Stimulated activated effector memory CD8-positive, alpha-beta T cell treated with anti-CD3 and anti-CD28 coated beads, Interleukin-12 subunit alpha, Interleukin-12 subunit beta, amount 100 ng/mL, for 72 hours (primary cell): ENCODE results near the gene PZP.
"Not testable (repeated sequence)": the region's sequence is repeated elsewhere in the genome, so short reads cannot be mapped to it uniquely, and the experiment has no call there.

ENCODE experiments used
- ATAC-seq: fragments of 150-1000 bp; cut with Tn5 transposase; 2 replicates; pipeline ENCODE4 v1.10.0; 2021
- DNase-seq, 2 donors: peaks; one replicate each; pipeline ENCODE4 v3.0.0; 2021 to 2022; ENCODE audit warnings: low spot score in 2 of 2
- H3K27ac Mint-ChIP-seq: one replicate; pipeline ENCODE4 v1.8.0; 2022; ENCODE audit warnings: mild to moderate bottlenecking, mixed read lengths
- H3K36me3 Mint-ChIP-seq: one replicate; pipeline ENCODE4 v1.8.0; 2022; ENCODE audit warnings: mild to moderate bottlenecking, mixed read lengths
- H3K4me1 Mint-ChIP-seq: one replicate; pipeline ENCODE4 v1.8.0; 2022; ENCODE audit warnings: mixed read lengths
- H3K4me3 Mint-ChIP-seq: one replicate; pipeline ENCODE4 v1.8.0; 2022; ENCODE audit warnings: mild to moderate bottlenecking, mixed read lengths
- H3K9me3 Mint-ChIP-seq: one replicate; pipeline ENCODE4 v1.8.0; 2022; ENCODE audit warnings: mixed read lengths

PZP gene

GRCh38 chr12:9144730-9145106 is 63.5 kb downstream of the PZP start:
- no peak overlapping the region for H3K4me3 Mint-ChIP-seq

GRCh38 chr12:9143929-9144729 is 64.1 kb downstream of the PZP start:
- ATAC-seq (no peak), DNase-seq (no peak)
- peaks cover 51% of the 10 kb centered on the region for H3K4me1 Mint-ChIP-seq
- no peaks in the 10 kb centered on the region for H3K36me3 Mint-ChIP-seq
- H3K9me3 Mint-ChIP-seq, result peaks cover 24% of the 10 kb centered on the region
- no peak overlapping the region for H3K4me3 Mint-ChIP-seq
- peak overlapping the region; percentile 69 for H3K27ac Mint-ChIP-seq

More at GRCh38 chr12:9144730-9145106, 63.5 kb downstream of the PZP start:
- no peaks in the 10 kb centered on the region for H3K36me3 Mint-ChIP-seq
- DNase-seq (no peak), ATAC-seq (no peak)
- H3K27ac Mint-ChIP-seq, result peak overlapping the region; percentile 69
- H3K4me1 Mint-ChIP-seq, result peaks cover 45% of the 10 kb centered on the region
- peaks cover 24% of the 10 kb centered on the region for H3K9me3 Mint-ChIP-seq

- no peak for ATAC-seq
- peaks cover 51% of the 10 kb centered on the region for H3K4me1 Mint-ChIP-seq
- peaks cover 24% of the 10 kb centered on the region for H3K9me3 Mint-ChIP-seq
- no peak for DNase-seq
- H3K4me3 Mint-ChIP-seq, result no peak overlapping the region
- peak overlapping the region; percentile 58 for H3K27ac Mint-ChIP-seq
- H3K36me3 Mint-ChIP-seq, result no peaks in the 10 kb centered on the region
Measured at GRCh38 chr12:9143137-9143536, 65.1 kb downstream of the PZP start.

- peaks cover 11% of the 10 kb centered on the region for H3K9me3 Mint-ChIP-seq
- ATAC-seq, H3K4me3 Mint-ChIP-seq, DNase-seq, H3K36me3 Mint-ChIP-seq: not testable (repeated sequence)
- peaks cover 31% of the 10 kb centered on the region for H3K4me1 Mint-ChIP-seq
- peak overlapping the region; percentile 4 for H3K27ac Mint-ChIP-seq
Measured at GRCh38 chr12:9139588-9140290, 68.5 kb downstream of the PZP start.

- Mint-ChIP-seq H3K4me1 (peaks cover 31% of the 10 kb centered on the region), H3K9me3 (no peaks in the 10 kb centered on the region), H3K36me3 (no peaks in the 10 kb centered on the region), H3K27ac (no peak overlapping the region), H3K4me3 (no peak overlapping the region)
- ATAC-seq, result no peak
- DNase-seq, result no peak
Measured at GRCh38 chr12:9135903-9136310, 72.3 kb downstream of the PZP start.

GRCh38 chr12:9134981-9135628 is 73.1 kb downstream of the PZP start:
- H3K4me1 Mint-ChIP-seq, result peaks cover 31% of the 10 kb centered on the region

GRCh38 chr12:9133216-9133916 is 74.8 kb downstream of the PZP start:
- DNase-seq, result no peak
- H3K4me1 Mint-ChIP-seq, result peaks cover 15% of the 10 kb centered on the region
- H3K27ac Mint-ChIP-seq, result peak overlapping the region; percentile 3
- no peak for ATAC-seq
- H3K36me3 Mint-ChIP-seq, result no peaks in the 10 kb centered on the region
- H3K9me3 Mint-ChIP-seq, result no peaks in the 10 kb centered on the region
- no peak overlapping the region for H3K4me3 Mint-ChIP-seq

More at GRCh38 chr12:9134981-9135628, 73.1 kb downstream of the PZP start:
- H3K36me3 Mint-ChIP-seq, result no peaks in the 10 kb centered on the region
- no peak overlapping the region for H3K27ac Mint-ChIP-seq
- no peaks in the 10 kb centered on the region for H3K9me3 Mint-ChIP-seq
- ATAC-seq (peak; percentile 46), DNase-seq (no peak)
- H3K4me3 Mint-ChIP-seq, result no peak overlapping the region

- ATAC-seq, result peak; percentile 61
- Mint-ChIP-seq H3K9me3 (no peaks in the 10 kb centered on the region), H3K27ac (no peak overlapping the region), H3K4me3 (no peak overlapping the region), H3K4me1 (peaks cover 15% of the 10 kb centered on the region), H3K36me3 (no peaks in the 10 kb centered on the region)
- no peak for DNase-seq
Measured at GRCh38 chr12:9132008-9132535, 76.1 kb downstream of the PZP start.

- DNase-seq (no peak), ATAC-seq (no peak)
- H3K9me3 Mint-ChIP-seq, result no peaks in the 10 kb centered on the region
- peaks cover 5% of the 10 kb centered on the region for H3K36me3 Mint-ChIP-seq
- no peak overlapping the region for H3K4me3 Mint-ChIP-seq
- H3K27ac Mint-ChIP-seq, result no peak overlapping the region
- H3K4me1 Mint-ChIP-seq, result peaks cover 15% of the 10 kb centered on the region
Measured at GRCh38 chr12:9130244-9130643, 78.0 kb downstream of the PZP start.

- no peak overlapping the region for H3K4me3 Mint-ChIP-seq
- peaks cover 9% of the 10 kb centered on the region for H3K36me3 Mint-ChIP-seq
- no peak overlapping the region for H3K27ac Mint-ChIP-seq
Measured at GRCh38 chr12:9127936-9128663, 80.1 kb downstream of the PZP start.

GRCh38 chr12:9127484-9127883 is 80.7 kb downstream of the PZP start:
- Mint-ChIP-seq H3K4me3 (no peak overlapping the region), H3K27ac (peak overlapping the region; percentile 3), H3K9me3 (no peaks in the 10 kb centered on the region), H3K4me1 (peaks cover 6% of the 10 kb centered on the region), H3K36me3 (peaks cover 9% of the 10 kb centered on the region)
- no peak for DNase-seq
- ATAC-seq, result no peak

More at GRCh38 chr12:9127936-9128663, 80.1 kb downstream of the PZP start:
- Mint-ChIP-seq H3K4me1 (peaks cover 10% of the 10 kb centered on the region), H3K9me3 (no peaks in the 10 kb centered on the region)
- no peak for DNase-seq
- no peak for ATAC-seq

GRCh38 chr12:9124383-9125031 is 83.7 kb downstream of the PZP start:
- Mint-ChIP-seq H3K36me3 (peaks cover 9% of the 10 kb centered on the region), H3K4me3 (no peak overlapping the region), H3K4me1 (peaks cover 6% of the 10 kb centered on the region), H3K27ac (no peak overlapping the region), H3K9me3 (no peaks in the 10 kb centered on the region)
- DNase-seq (no peak), ATAC-seq (no peak)

- Mint-ChIP-seq H3K4me1 (peaks cover 6% of the 10 kb centered on the region), H3K9me3 (no peaks in the 10 kb centered on the region), H3K36me3 (peaks cover 9% of the 10 kb centered on the region), H3K27ac (no peak overlapping the region), H3K4me3 (no peak overlapping the region)
- no peak for DNase-seq
- ATAC-seq, result no peak
Measured at GRCh38 chr12:9123781-9124382, 84.3 kb downstream of the PZP start.
